ENCODE results near the gene XRCC4.

- TF ChIP-seq CTCF (IDR thresholded peaks at IDR 0.05), result no peak
- TF ChIP-seq POLR2A (IDR thresholded peaks at IDR 0.05), result no peak
- no peak for TF ChIP-seq EP300 (IDR thresholded peaks at IDR 0.05)
These were observed 24.2 kb downstream of the XRCC4 start for GRCh38 chr5:83101514-83101913.
